Kidney (tissue), 14 donors: Measurements from ENCODE around the gene HKDC1. TPM values are rescaled to one million over a fixed set of nuclear protein-coding genes. Genes with fewer than 3 reads are reported as not detected.

Experiments used
- DNase-seq, 5 donors: peaks; one replicate each; pipeline ENCODE4 v3.0.0-alpha.2; 2013 to 2020
- FAIRE-seq: peaks from 2 replicates; lab custom pipeline; 2012; peaks lifted over from hg19 to GRCh38; lab: Jason Lieb, UNC
- H3K27ac ChIP-seq, 2 donors: one replicate each; pipeline ENCODE4 v1.7.0; 2013; ENCODE audit warnings: low read depth in 2 of 2, low read length in 2 of 2, inconsistent platforms in 1 of 2
- H3K27me3 ChIP-seq: one replicate; pipeline ENCODE4 v1.7.1; 2013; ENCODE audit warnings: low read length, inconsistent platforms; ENCODE audit not compliant: control insufficient read depth, insufficient read depth
- H3K36me3 ChIP-seq, 3 donors: one replicate each; pipeline versions ENCODE4 v1.7.0 to v1.7.1; 2013; ENCODE audit warnings: low read length in 3 of 3, control low read depth in 1 of 3, inconsistent platforms in 1 of 3; ENCODE audit not compliant: insufficient read depth in 3 of 3, control insufficient read depth in 2 of 3
- H3K4me1 ChIP-seq, 3 donors: one replicate each; pipeline versions ENCODE4 v1.7.0 to v1.7.1; 2013; ENCODE audit warnings: low read length in 3 of 3, inconsistent platforms in 1 of 3, low read depth in 1 of 3; ENCODE audit not compliant: control insufficient read depth in 2 of 3, insufficient read depth in 2 of 3
- H3K4me3 ChIP-seq, 3 donors: one replicate each; pipeline versions ENCODE4 v1.7.0 to v1.8.1; 2013; ENCODE audit warnings: low read length in 3 of 3, control low read depth in 1 of 3, inconsistent platforms in 1 of 3
- H3K9ac ChIP-seq, 3 donors: one replicate each; pipeline versions ENCODE4 v1.7.0 to v1.7.1; 2013; ENCODE audit warnings: low read length in 3 of 3, control low read depth in 1 of 3, inconsistent platforms in 1 of 3
- H3K9me3 ChIP-seq, 3 donors: one replicate each; pipeline versions ENCODE4 v1.7.0 to v1.7.1; 2013; ENCODE audit warnings: low read length in 3 of 3, control low read depth in 1 of 3, inconsistent platforms in 1 of 3; ENCODE audit not compliant: control insufficient read depth in 2 of 3, insufficient read depth in 1 of 3
- CTCF ChIP-seq: IDR thresholded peaks from 3 replicates; pipeline ENCODE4 v1.5.1; 2012; ENCODE audit warnings: mild to moderate bottlenecking, moderate library complexity, borderline replicate concordance; ENCODE audit not compliant: insufficient read depth; ENCODE audit errors: extremely low read depth
- intact Hi-C: fragments of 100-400 bp; cut with DNase I; formaldehyde crosslinking; loops from one replicate; pipeline ENCODE4 v1.11.1; 2022
- polyA plus RNA-seq: library from polyadenylated mRNA; stranded (reverse); fragments of 350-450 nt; fragmentation: Illumina TruSeq; extraction: RNeasy Lipid Tissue Mini Kit (QIAGEN cat#74804); gene quantifications from one replicate; pipeline ENCODE4 v1.2.3, GENCODE V29; 2014; ENCODE audit warnings: low read depth, low replicate concordance; ENCODE audit not compliant: insufficient read depth
- total RNA-seq: library from RNA; stranded (reverse); fragmentation: NEBNext Ultra II Directional; extraction: Animal tissue kit (Norgen Biotek cat#: 25700); gene quantifications from one replicate; pipeline ENCODE4 v1.2.1, GENCODE V29; 2021
- donor health status: control.
- donor health status: control.
- donor health status: control.
- donor health status: control.
- donor health status: control.
- donor health status: DM: yes; HTN: yes; CAD: no.
- donor health status: Normal renal cell carcinoma (clear cell type).

Gene HKDC1
- total and polyA plus RNA-seq, 2 donors from 2014 or later: 8.3 to 27.4 TPM

- H3K9ac ChIP-seq: no peak overlapping the region
- FAIRE-seq: no peak
- no peaks in the 10 kb centered on the region for H3K9me3 ChIP-seq
- no peak overlapping the region for H3K4me3 ChIP-seq
- no peak for TF ChIP-seq CTCF
- no peaks in the 10 kb centered on the region for H3K27me3 ChIP-seq
- no peak for DNase-seq
- intact Hi-C loops: no loop called here
- H3K27ac ChIP-seq: no peak overlapping the region
- H3K36me3 ChIP-seq: peaks cover 0 to 3% (median 0%) of the 10 kb centered on the region in 3 donors
- H3K4me1 ChIP-seq: peaks cover 0 to 15% (median 2%) of the 10 kb centered on the region in 3 donors
These were observed 8.0 kb downstream of the HKDC1 start for GRCh38 chr10:69228151-69228550.

- Histone ChIP-seq H3K27ac (no peak overlapping the region), H3K4me1 (peaks cover 0 to 11% (median 2%) of the 10 kb centered on the region in 3 donors), H3K9ac (no peak overlapping the region), H3K36me3 (peaks cover 0 to 3% (median 0%) of the 10 kb centered on the region in 3 donors), H3K4me3 (no peak overlapping the region), H3K9me3 (no peaks in the 10 kb centered on the region), H3K27me3 (no peaks in the 10 kb centered on the region)
- intact Hi-C loops: no loop called here
- no peak for DNase-seq
- no peak for FAIRE-seq
- no peak for TF ChIP-seq CTCF
These were observed 9.4 kb downstream of the HKDC1 start for GRCh38 chr10:69229616-69229916.

GRCh38 chr10:69230128-69230527, 10.0 kb downstream of the HKDC1 start:
- H3K4me3 ChIP-seq: no peak overlapping the region
- H3K27me3 ChIP-seq: no peaks in the 10 kb centered on the region
- H3K36me3 ChIP-seq: peaks cover 0 to 3% (median 0%) of the 10 kb centered on the region in 3 donors
- H3K27ac ChIP-seq: no peak overlapping the region
- H3K9ac ChIP-seq: no peak overlapping the region
- TF ChIP-seq CTCF: no peak
- peaks cover 0 to 6% (median under 1%) of the 10 kb centered on the region in 3 donors for H3K4me1 ChIP-seq
- DNase-seq: no peak
- FAIRE-seq: no peak
- no peaks in the 10 kb centered on the region for H3K9me3 ChIP-seq
- intact Hi-C loops: no loop called here

GRCh38 chr10:69232252-69232651, 12.1 kb downstream of the HKDC1 start:
- no peak overlapping the region for H3K27ac ChIP-seq
- DNase-seq: no peak
- H3K9me3 ChIP-seq: no peaks in the 10 kb centered on the region
- H3K27me3 ChIP-seq: no peaks in the 10 kb centered on the region
- intact Hi-C loops: no loop called here
- H3K36me3 ChIP-seq: peaks cover 0 to 3% (median 0%) of the 10 kb centered on the region in 3 donors
- FAIRE-seq: no peak
- no peak for TF ChIP-seq CTCF
- H3K4me1 ChIP-seq: no peaks in the 10 kb centered on the region
- no peak overlapping the region for H3K4me3 ChIP-seq
- H3K9ac ChIP-seq: no peak overlapping the region
